A549 (cell line): ENCODE data around the gene CCDC57. TPM values are rescaled to one million over a fixed set of nuclear protein-coding genes. Genes with fewer than 3 reads are reported as not detected.

Experiments used
- ATAC-seq, 2 experiments: fragments of 200-7000 bp in 1 of 2; fragments of >200 bp in 1 of 2; cut with Nextera tagmentation in 1 of 2; cut with Tn5 transposase in 1 of 2; 3 replicates each; pipeline versions ENCODE4 v1.8.0 to v1.9.1; 2018 to 2020; ENCODE audit warnings: mild to moderate bottlenecking in 1 of 2, moderate library complexity in 1 of 2
- CTCF ChIA-PET: fragments of 300-600 bp; sonication (Branson Sonifier 250); formaldehyde crosslinking; extraction: SDS; loops from one replicate; lab custom pipeline; 2021; ENCODE audit warnings: antibody characterized with exemption, inconsistent platforms; lab: Yijun Ruan, JAX
- POLR2A ChIA-PET: fragments of 350-600 bp; formaldehyde crosslinking; extraction: SDS; loops from one replicate; lab custom pipeline; 2021; ENCODE audit warnings: antibody characterized with exemption, inconsistent platforms; lab: Yijun Ruan, JAX
- DNase-seq, 2 experiments: peaks; one replicate each; pipeline versions ENCODE4 v3.0.0 to v3.0.0-alpha.2; 2011 to 2016; ENCODE audit warnings: low read depth in 1 of 2, low spot score in 1 of 2
- FAIRE-seq: peaks from 2 replicates; lab custom pipeline; 2011; peaks lifted over from hg19 to GRCh38; lab: Jason Lieb, UNC
- H3K27ac ChIP-seq, 2 experiments: fragments of >200 bp; sonication (Bioruptor Twin); formaldehyde crosslinking; 3 replicates each; pipeline ENCODE4 v1.5.1; 2016 to 2017
- H3K4me1 ChIP-seq: fragments of >200 bp; sonication (Bioruptor Twin); formaldehyde crosslinking; 3 replicates; pipeline ENCODE4 v1.6.1; 2016
- H3K4me2 ChIP-seq: fragments of >200 bp; sonication (Bioruptor Twin); formaldehyde crosslinking; 3 replicates; pipeline ENCODE4 v1.6.1; 2016
- H3K4me3 ChIP-seq: fragments of >200 bp; sonication (Bioruptor Twin); formaldehyde crosslinking; 3 replicates; pipeline ENCODE4 v1.5.1; 2016
- H3K9me3 ChIP-seq: fragments of >200 bp; sonication (Bioruptor Twin); formaldehyde crosslinking; 3 replicates; pipeline ENCODE4 v1.6.1; 2016
- BHLHE40 ChIP-seq: IDR thresholded peaks from 2 replicates; pipeline ENCODE4 v1.6.1; 2012; ENCODE audit warnings: low read depth, low read length, inconsistent platforms
- CHD4 ChIP-seq: fragments of 200-600 bp; sonication (generic); IDR thresholded peaks from 2 replicates; pipeline ENCODE4 v1.6.1; 2016; ENCODE audit warnings: antibody characterized with exemption, mild to moderate bottlenecking, borderline replicate concordance
- EHF ChIP-seq: fragments of 250-450 bp; sonication (Bioruptor Pico); IDR thresholded peaks from 2 replicates; pipeline ENCODE4 v1.5.0; 2020; ENCODE audit warnings: mild to moderate bottlenecking
- ESRRA ChIP-seq: fragments of 150-350 bp; IDR thresholded peaks from 2 replicates; pipeline ENCODE4 v1.6.1; 2014; ENCODE audit warnings: mild to moderate bottlenecking, low read length, borderline replicate concordance
- FOXS1 ChIP-seq: fragments of 250-450 bp; sonication (Bioruptor Pico); IDR thresholded peaks from 2 replicates; pipeline ENCODE4 v1.5.0; 2020; ENCODE audit warnings: mild to moderate bottlenecking, moderate library complexity
- HDAC2 ChIP-seq: fragments of 200-600 bp; sonication (generic); IDR thresholded peaks from 2 replicates; pipeline ENCODE4 v1.6.1; 2016
- HOXA7 ChIP-seq: fragments of 250-450 bp; sonication (Bioruptor Pico); IDR thresholded peaks from 2 replicates; pipeline ENCODE4 v1.5.0; 2020; ENCODE audit warnings: mild to moderate bottlenecking, moderate library complexity
- HOXB5 ChIP-seq: fragments of 250-450 bp; sonication (Bioruptor Pico); IDR thresholded peaks from 2 replicates; pipeline ENCODE4 v1.5.0; 2020; ENCODE audit warnings: mild to moderate bottlenecking, moderate library complexity
- JUNB ChIP-seq: fragments of >200 bp; sonication (Bioruptor Twin); formaldehyde crosslinking; IDR thresholded peaks from 2 replicates; pipeline ENCODE4 v1.6.1; 2016
- KDM1A ChIP-seq: fragments of 200-600 bp; sonication (generic); IDR thresholded peaks from 2 replicates; pipeline ENCODE4 v1.6.1; 2016; ENCODE audit warnings: low read depth, mild to moderate bottlenecking
- KDM5A ChIP-seq: fragments of 200-600 bp; sonication (generic); IDR thresholded peaks from 2 replicates; pipeline ENCODE4 v1.6.1; 2016; ENCODE audit warnings: antibody characterized with exemption, mild to moderate bottlenecking
- MAFK ChIP-seq: fragments of 450-650 bp; IDR thresholded peaks from 2 replicates; pipeline ENCODE4 v1.6.1; 2014; ENCODE audit not compliant: partially characterized antibody
- POLR2A ChIP-seq: IDR thresholded peaks from 2 replicates; pipeline ENCODE4 v1.6.1; 2012; ENCODE audit warnings: mild to moderate bottlenecking, low read length
- RARB ChIP-seq: fragments of 250-450 bp; sonication (Bioruptor Pico); IDR thresholded peaks from 2 replicates; pipeline ENCODE4 v1.8.0; 2021; ENCODE audit warnings: mild to moderate bottlenecking, moderate library complexity
- SMC3 ChIP-seq: fragments of >200 bp; sonication (Bioruptor Twin); formaldehyde crosslinking; IDR thresholded peaks from 3 replicates; pipeline ENCODE4 v1.6.1; 2018; ENCODE audit warnings: inconsistent platforms
- TFCP2L1 ChIP-seq: fragments of 250-450 bp; sonication (Bioruptor Pico); IDR thresholded peaks from 2 replicates; pipeline ENCODE4 v1.5.0; 2021; ENCODE audit warnings: mild to moderate bottlenecking
- WGBS: methylation state at CpG from one replicate; pipeline ENCODE4 v1.1.6; 2017; ENCODE audit errors: missing lambda C conversion rate; 5-methylcytosine and 5-hydroxymethylcytosine counted together
- polyA plus RNA-seq, 4 experiments: library from polyadenylated mRNA; depleted of rRNA in 3 of 4; stranded (reverse); fragments of >200 nt; fragmentation: RNase III in 1 of 4; extraction: RNeasy Plus Mini Kit Qiagen cat#74134 plus additional on column Dnase treatment in 1 of 4; gene quantifications; 2 replicates in 3 of 4; 3 replicates in 1 of 4; pipeline ENCODE4 v1.2.3, GENCODE V29; 2011 to 2017
- TF ChIP-seq, protein P1 (sequence below): IDR thresholded peaks from 2 replicates; pipeline ENCODE4 v1.6.1; 2012
- TF ChIP-seq, protein P2 (sequence below): fragments of 250-450 bp; sonication (Bioruptor Pico); IDR thresholded peaks from 2 replicates; pipeline ENCODE4 v1.5.0; 2020; ENCODE audit warnings: low read depth, mild to moderate bottlenecking, moderate library complexity
- TF ChIP-seq, protein P3 (sequence below): fragments of >200 bp; sonication (Bioruptor Twin); formaldehyde crosslinking; IDR thresholded peaks from 3 replicates; pipeline ENCODE4 v1.6.1; 2016
- TF ChIP-seq, protein P4 (sequence below): IDR thresholded peaks from 2 replicates; pipeline ENCODE4 v1.6.1; 2012

CCDC57 gene
- polyA plus RNA-seq, 2 of the 4 experiments (the other 2 are of a cell fraction), result 18.2 to 18.5 TPM

DNA sequence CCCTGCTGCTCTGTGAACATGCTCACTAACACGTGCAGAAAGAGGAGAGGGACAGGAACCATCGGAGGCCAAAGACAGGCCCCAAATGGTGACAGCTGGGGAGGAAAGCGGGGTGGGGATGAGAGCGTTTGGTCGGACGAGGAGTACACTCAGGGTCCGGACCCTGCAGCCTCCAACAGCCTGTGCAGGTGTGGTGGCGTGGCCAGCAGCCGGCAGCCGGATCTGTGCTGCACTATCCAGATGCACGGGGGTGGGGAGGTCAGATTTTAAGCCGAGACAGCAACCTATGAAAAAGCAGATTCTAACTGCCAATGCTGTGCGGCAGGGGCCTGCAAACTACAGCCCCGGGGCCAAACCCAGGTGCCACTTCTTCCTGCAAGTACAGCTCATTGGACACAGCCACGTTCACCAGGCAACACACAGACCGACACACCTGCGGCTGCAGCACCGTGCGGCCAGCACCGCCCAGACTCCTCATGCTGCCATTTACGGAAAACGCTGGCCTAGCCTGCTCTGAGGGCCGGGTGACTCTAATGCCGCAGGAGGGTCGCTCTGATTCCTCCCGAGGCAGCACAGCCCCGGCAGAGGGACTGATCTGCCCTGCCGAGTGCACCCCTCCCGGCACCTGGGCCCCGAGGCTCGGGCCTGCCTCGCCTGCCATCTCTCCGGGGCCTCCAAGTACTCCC, 37.4 kb upstream of the CCDC57 start:
- Histone ChIP-seq H3K9me3 (no peaks in the 10 kb centered on the region), H3K4me3 (no peak overlapping the region), H3K27ac (no peak overlapping the region), H3K4me2 (no peak overlapping the region), H3K4me1 (peaks cover 41% of the 10 kb centered on the region)
- WGBS, result 92% methylated on average over 33 of the region's 33 CpGs
- ATAC-seq (no peak), FAIRE-seq (no peak), DNase-seq (no peak)
- TF ChIP-seq SMC3, result no peak
- TF ChIP-seq, protein P1, sequence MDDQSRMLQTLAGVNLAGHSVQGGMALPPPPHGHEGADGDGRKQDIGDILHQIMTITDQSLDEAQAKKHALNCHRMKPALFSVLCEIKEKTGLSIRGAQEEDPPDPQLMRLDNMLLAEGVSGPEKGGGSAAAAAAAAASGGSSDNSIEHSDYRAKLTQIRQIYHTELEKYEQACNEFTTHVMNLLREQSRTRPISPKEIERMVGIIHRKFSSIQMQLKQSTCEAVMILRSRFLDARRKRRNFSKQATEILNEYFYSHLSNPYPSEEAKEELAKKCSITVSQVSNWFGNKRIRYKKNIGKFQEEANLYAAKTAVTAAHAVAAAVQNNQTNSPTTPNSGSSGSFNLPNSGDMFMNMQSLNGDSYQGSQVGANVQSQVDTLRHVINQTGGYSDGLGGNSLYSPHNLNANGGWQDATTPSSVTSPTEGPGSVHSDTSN, result no peak
- 0 out of 2 replicates have a peak, but pooled peaks have one; percentile 25 for TF ChIP-seq TFCP2L1 (CRISPR knock-in tag)
- ChIA-PET POLR2A (no interaction called here), CTCF (interaction anchor here (0.7 to 4.3 kb wide), 10 partner anchors 8 to 165 kb away, joined by 3 to 25 read pairs (median 4); no protein-coding TSS in a partner anchor)

DNA sequence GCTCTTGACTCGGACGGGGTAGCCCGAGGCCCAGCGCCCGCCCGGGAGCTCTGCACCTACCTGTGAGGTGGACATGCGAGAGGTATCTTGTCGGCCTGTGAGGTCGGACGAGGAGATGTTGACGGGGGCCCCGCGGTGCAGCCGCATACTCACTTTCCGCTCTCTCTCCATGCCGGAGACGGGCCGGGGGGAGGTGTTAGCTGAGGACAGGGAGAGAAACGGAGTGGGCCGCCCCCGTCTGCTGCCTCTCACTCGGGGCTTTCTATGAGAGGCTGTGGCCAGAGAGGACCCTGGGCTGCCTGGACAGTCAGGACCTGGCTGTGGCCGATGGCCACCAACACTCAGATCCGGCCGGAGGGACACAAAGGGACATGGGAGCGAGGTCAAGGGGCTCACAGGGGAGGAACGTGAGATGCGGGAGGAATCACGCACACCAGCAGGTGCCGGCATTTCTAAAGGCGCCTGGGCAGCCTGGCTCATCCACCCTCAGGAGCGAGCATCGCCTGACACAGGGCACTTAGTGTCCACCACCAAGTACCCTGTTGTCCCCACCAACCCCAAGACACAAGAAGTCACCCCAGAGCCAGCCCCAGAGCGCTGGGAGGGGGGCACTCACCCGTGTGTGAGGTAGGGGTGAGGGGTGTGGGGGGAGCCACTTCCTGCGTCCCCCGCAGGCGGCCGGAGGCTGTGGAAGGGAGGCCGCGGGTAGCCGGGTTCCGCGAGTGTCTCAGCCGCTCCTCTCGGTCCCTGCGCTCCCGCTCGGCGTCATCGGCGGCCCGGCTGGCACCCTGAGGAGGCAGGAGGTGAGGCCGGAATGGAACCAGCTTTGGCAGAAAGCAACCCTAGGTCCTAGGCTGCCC, 36.4 kb upstream of the CCDC57 start:
- ChIA-PET CTCF (interaction anchor here (0.7 to 4.3 kb wide), 6 partner anchors 13 to 166 kb away, joined by 3 to 25 read pairs (median 4); no protein-coding TSS in a partner anchor), POLR2A (no interaction called here)
- DNase-seq, result no peak
- Histone ChIP-seq H3K4me1 (peaks cover 46% of the 10 kb centered on the region), H3K4me2 (no peak overlapping the region), H3K4me3 (no peak overlapping the region), H3K9me3 (no peaks in the 10 kb centered on the region), H3K27ac (peak overlapping the region in 1 of 2 experiments; percentile 85; a peak in 1 of 6 replicates)
- no peak for ATAC-seq
- WGBS, result 92% methylated on average over 54 of the region's 54 CpGs
- no peak for TF ChIP-seq MAFK
- no peak for TF ChIP-seq CHD4
- TF ChIP-seq, protein P1, result no peak
- no peak for TF ChIP-seq HOXA7 (CRISPR knock-in tag)
- no peak for TF ChIP-seq KDM1A
- TF ChIP-seq FOXS1 (CRISPR knock-in tag), result no peak
- no peak for TF ChIP-seq RARB (CRISPR knock-in tag)
- TF ChIP-seq, protein P2, sequence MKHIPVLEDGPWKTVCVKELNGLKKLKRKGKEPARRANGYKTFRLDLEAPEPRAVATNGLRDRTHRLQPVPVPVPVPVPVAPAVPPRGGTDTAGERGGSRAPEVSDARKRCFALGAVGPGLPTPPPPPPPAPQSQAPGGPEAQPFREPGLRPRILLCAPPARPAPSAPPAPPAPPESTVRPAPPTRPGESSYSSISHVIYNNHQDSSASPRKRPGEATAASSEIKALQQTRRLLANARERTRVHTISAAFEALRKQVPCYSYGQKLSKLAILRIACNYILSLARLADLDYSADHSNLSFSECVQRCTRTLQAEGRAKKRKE (CRISPR knock-in tag), result no peak
- TF ChIP-seq BHLHE40, result no peak
- TF ChIP-seq, protein P3, sequence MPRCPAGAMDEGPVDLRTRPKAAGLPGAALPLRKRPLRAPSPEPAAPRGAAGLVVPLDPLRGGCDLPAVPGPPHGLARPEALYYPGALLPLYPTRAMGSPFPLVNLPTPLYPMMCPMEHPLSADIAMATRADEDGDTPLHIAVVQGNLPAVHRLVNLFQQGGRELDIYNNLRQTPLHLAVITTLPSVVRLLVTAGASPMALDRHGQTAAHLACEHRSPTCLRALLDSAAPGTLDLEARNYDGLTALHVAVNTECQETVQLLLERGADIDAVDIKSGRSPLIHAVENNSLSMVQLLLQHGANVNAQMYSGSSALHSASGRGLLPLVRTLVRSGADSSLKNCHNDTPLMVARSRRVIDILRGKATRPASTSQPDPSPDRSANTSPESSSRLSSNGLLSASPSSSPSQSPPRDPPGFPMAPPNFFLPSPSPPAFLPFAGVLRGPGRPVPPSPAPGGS, result no peak
- no peak for TF ChIP-seq ESRRA
- TF ChIP-seq POLR2A, result no peak
- no peak for TF ChIP-seq HDAC2
- no peak for TF ChIP-seq HOXB5 (CRISPR knock-in tag)
- TF ChIP-seq EHF (CRISPR knock-in tag), result no peak
- TF ChIP-seq, protein P4, sequence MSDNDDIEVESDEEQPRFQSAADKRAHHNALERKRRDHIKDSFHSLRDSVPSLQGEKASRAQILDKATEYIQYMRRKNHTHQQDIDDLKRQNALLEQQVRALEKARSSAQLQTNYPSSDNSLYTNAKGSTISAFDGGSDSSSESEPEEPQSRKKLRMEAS, result no peak
- TF ChIP-seq KDM5A, result no peak
- no peak for TF ChIP-seq JUNB
- FAIRE-seq, result no peak
